HG03280 (cell line): ENCODE results near the gene RAB11A.

Experiments used
- ATAC-seq: cut with Tn5 transposase; IDR thresholded peaks from one replicate; pipeline ENCODE4 v1.9.1; 2021; ENCODE audit warnings: mild to moderate bottlenecking, moderate library complexity; ENCODE audit not compliant: unreplicated experiment

RAB11A gene

DNA sequence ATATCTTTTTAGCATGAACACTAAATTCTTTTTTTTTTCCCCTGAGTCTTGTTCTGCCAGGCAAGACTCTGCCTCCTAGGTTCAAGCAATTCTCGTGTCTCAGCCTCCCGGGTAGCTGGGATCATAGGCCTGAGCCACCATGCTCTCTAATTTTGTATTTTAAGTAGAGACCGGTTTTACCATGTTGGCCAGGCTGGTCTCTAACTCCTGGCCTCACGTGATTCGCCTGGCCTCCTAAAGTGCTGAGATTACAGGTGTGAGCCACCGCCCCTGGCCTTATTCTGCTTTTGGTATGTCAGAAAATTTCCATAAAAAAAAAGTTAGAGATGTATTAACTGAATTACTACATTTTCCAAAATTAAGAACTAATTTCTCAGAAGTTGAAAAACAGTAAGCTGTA is 14.3 kb downstream of the RAB11A start:
- no peak for ATAC-seq

DNA sequence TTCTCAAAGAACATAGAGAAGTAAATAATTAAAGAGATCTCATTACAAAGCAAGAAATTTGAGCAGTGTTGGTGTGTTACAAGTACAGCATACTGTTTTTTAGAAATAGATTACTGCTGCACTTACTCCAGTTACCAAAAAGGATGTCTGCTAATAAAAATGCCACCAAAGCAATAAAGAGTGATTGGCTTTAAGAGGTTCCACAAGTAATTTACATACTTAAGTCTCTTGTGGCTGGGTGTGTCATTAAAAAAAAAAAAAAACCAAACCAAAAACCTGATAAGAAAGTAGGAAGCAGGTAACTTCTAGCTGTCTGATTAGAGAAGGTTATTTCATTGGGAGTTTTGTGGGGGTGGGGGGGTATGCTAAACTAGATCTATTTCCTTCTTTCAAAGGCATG is 15.2 kb downstream of the RAB11A start:
- no peak for ATAC-seq

DNA sequence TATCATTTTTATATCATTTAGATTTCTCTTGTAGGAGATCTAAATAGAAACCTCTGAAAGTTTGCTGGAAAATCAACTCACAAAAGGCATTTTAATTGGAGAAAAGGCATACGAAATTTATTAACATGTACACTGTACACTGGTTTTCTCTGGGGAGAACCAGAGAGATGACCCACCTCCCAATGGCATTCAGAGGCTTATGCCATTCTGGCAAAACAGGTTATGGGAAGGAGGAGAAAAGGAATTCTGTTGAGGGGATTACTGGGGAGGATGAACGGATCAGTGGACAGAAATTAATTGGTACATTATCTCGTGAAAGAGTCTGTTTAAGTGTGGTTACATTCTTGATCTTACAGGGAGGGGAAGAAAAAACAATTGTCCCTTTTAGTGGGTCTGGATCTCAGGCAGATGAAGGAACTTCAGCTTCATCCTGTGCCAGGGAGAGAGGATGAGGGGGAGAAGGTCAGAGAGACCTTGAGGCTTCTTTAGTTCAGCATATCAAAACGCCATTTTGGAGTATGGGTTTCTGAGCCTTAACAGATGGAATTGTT is 16.5 kb downstream of the RAB11A start:
- no peak for ATAC-seq

DNA sequence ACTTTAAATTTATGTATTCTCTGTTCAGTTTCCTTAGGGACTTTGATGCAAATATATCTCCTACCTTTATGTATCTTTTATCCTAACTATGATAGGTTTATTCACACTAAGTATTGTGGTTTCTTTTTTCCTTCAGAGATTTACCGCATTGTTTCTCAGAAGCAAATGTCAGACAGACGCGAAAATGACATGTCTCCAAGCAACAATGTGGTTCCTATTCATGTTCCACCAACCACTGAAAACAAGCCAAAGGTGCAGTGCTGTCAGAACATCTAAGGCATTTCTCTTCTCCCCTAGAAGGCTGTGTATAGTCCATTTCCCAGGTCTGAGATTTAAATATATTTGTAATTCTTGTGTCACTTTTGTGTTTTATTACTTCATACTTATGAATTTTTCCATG is 18.3 kb downstream of the RAB11A start:
- ATAC-seq, result no peak

DNA sequence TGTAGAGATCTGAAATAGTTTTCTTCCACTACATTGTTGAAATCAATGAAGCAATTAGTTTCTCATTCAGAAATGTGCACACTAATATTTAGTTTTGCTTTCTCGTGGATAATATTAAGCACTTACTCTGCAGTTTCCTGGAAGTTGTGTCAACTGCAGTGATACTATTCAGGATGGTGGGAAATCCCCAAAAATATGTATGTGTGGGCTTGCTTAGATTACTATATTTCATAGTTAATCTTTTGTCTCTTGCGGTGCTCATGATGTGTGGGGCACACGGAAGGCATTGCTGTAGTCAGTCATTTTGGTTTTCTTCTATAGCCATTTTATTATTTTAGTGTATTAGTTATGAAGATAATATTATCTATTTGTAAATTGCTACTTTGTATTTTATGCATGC is 19.7 kb downstream of the RAB11A start:
- no peak for ATAC-seq

DNA sequence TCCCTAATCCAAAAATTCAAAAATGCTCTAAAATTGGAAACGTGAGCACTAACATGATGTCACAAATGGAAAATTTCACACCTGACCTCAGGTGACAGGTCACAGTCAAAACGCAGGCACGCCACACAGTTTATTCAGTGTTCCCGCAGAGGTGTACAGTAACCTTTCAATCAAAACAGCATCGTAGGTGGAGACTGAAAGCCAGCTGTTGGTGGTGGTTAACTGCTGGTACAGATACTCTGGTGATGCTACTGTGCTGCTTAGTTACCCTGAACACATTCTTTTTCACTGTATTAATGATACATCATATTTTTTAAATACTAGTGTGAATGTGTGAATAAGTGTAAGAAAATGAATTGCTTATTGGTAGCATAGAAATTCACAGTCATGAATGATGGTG is 23.8 kb downstream of the RAB11A start:
- no peak for ATAC-seq

DNA sequence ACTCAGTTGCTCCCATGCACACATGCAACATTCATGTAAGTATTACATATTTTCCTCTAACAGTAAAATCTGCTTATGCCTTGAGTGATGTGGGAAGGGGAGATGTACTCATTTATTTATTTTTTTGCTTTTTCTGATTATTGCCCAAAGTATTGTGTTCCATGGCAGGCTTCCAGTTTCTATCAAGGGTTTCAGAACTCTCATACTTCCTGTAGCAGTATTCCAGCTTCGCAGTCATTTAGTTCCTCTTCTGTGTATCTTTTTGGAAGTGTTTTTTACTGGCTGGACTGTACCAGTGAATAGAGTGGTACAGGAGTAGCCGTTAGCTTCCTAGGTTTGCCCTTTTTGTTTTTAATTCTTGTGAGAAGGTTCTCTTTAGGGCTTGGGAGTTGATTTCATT is 26.9 kb downstream of the RAB11A start:
- no peak for ATAC-seq

DNA sequence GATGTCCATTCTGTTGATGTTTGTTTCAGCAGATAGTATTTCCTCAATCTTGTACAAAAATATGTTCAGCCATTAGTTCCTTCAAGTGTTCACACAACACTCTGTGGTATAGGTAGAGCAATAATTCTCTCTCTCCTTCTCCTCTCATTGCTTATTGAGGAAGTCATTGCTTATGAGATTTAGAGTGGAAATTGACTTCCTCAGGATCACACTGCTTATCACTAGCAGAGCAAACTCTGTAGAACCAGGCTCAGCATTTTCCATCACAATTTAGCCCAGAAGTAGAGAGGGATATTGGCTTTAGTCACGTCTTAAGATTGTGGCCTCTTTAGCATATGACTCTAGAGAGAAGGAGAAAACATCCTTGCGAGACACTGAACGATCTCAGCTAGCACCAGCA is 31.2 kb downstream of the RAB11A start:
- ATAC-seq, result no peak

DNA sequence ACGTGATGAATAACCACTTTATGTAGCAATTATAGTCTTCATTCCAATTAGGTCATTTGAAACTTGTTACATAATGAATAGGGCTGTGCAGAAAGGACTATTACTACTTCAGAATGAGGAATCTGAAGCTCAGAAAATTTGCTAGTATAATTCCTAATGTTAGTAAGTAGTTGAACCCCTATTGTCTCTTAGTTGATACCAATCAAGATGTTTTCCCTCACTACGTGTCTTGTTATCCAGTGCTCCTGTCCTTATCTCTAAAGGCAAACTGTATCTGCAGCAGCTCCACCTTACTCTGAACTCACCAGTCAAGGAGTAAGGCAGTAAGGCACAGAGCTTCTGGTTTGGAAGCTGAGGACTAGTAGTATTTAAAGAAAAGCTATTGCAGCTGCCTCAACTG is 32.0 kb downstream of the RAB11A start:
- no peak for ATAC-seq

DNA sequence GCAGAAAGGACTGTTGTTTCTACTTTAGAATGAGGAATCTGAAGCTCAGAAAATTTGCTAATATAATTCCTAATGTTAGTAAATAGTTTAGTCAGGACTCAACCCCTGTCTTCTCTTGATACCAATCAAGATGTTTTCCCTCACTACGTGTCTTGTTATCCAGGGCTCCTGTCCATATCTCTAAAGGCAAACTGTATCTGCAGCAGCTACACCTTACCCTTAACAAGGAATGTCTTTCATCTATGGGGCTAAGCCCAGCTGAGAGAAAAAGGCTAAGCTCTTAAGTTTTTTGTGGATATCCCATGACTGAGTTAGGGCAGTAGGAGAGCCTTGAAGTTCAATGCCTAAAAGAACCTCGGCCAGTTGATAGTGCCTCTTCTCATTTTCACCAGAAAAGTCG is 32.5 kb downstream of the RAB11A start:
- no peak for ATAC-seq

DNA sequence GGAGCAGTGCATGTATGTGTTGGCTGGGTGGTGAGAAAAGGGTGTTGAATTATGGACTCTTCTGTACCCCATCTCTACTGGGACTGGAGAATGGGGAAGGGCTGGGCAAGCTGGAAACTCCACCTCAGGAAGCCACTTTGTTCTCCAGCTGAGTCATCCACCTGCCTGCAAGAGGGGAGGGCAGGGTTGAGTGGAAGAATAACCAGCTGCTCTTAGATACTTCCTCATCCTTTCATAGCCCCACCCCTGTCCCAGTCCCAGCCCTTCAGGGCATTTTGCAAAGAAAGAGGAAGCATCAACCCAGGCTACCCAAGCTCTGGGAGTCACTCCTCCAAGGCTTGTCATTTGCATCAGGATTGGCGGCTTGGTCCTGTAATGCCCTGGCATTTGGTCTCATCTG is 33.1 kb downstream of the RAB11A start:
- ATAC-seq, result no peak

DNA sequence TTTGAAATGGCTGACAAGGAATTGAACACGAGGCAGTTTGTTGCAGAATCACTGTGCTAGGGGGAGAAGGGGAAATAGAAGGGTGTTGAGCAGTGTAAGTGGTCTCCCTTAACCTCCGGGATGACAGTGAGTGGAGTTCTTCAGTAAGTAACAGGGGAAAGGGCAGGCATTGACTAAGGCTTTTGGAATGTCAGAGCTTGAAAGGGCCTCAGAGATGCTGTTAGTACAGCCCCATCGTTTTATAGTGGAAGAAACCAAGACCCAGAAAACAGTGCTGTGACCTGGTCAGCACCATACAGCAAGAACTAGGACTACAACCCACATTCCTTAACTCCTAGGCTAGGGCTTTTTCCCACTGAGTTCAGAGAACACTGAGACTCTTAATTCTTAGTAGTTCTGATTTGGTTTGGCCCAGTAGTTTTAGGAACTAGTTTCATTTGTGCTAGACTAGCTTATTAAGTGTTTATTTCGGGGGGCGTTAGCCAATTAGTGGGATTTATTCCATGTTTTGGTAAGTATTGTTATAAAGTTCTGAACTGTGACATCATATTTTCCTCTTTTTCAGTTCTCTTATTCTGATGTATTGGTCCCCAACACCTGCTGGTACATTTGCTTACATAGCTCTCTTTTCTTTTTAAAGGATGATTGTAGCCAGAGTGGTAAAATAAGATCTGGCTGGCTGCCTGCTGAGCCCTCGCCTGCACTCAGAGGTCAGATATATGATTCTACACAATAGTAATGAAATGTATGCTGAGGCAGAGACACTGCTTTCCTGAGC is 34.2 kb downstream of the RAB11A start:
- ATAC-seq, result no peak

DNA sequence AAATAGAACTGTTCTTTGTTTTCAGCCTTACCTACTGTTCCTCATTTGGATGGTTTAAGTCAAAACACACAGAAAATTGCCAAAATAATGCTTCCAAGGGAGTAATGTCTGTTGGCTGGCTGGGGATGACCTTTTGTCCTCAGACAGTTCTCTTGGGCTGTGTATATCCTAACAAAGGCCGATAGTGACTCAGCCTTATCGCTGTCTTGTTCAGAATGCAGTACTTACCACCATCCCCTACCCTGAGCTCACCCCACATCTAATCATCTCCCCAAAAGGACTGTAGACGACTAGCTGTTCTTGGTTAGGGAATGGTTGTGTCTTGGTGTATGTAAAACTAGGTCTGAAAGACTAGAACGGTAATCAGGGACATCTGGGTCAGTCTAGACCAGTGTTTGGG is 35.0 kb downstream of the RAB11A start:
- no peak for ATAC-seq

DNA sequence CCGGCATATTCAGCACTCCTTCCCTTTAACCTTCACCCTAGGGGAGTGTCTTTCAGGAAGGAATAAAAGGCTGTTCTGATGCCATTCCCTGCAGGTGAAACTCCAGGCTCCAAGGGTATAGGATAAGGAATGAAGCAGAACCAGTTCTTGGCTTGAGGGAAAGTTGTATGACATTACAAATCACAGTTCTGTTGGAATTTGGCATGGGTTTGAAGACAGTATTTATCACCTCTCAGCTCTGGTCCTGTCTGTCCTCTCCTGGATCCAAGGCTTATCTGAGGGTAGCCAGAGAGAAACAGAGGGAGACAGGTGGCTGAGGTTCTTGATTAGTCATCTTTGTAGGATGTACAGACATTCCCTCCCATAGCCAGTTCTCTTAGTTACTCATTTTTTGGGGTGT is 37.1 kb downstream of the RAB11A start:
- no peak for ATAC-seq

DNA sequence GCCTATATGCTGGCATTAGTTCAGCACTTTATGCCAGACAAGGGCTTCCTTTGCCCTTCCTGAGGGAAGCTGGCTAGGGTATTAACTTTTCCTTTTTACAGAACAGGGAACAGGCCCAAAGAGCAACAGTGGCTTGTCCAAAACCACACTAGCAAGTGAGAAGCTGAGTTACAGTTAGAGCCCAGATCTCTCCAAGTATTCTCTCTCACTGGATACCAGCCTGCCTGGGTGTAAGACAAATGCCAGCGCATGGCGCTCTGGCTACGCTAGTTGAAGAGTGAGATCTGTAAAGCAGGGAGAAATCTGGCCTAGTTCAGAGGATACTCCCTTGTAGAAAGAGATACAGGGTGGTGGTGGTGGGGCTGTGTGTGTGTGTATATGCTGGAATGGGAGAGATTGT is 38.4 kb downstream of the RAB11A start:
- no peak for ATAC-seq

DNA sequence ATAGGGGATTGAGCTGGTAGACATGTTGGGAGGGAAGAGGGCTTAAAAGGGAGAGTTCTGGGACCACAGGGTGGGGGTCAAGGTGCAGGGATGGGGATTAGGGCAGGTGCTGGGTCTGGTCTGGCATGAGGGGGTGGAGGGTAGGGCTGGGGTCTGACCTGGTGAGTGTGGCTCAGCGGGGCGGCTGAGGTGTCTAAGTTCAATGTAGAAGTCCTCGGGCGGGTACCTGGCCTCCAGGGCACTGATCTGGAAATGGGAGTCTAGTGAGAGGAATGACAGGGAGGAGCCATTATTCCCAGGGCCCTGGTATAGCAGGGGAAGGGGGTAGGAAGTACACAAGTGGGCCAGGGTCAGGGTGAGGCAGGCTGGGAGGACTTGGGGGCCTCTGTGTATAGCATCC is 39.6 kb downstream of the RAB11A start:
- no peak for ATAC-seq

DNA sequence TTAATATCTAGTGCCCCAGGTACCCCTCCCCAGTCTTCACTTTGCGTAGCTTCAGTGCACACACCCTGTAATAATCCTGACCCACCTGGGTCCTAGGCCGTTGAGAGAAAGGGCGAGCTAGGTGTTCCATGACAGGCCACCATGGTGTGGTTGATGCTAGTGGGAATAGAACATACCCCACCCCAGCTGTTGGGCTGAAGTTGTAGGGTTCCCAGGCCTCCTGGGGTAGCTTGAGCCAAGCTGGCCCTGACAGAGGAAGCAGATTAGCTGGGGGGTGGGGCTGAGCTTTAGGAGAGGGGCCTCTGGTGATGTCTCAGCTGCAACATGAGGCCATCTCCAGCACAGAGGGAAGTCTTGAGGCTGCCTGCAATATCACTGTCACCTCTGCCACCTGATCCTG is 40.5 kb downstream of the RAB11A start:
- ATAC-seq, result no peak

DNA sequence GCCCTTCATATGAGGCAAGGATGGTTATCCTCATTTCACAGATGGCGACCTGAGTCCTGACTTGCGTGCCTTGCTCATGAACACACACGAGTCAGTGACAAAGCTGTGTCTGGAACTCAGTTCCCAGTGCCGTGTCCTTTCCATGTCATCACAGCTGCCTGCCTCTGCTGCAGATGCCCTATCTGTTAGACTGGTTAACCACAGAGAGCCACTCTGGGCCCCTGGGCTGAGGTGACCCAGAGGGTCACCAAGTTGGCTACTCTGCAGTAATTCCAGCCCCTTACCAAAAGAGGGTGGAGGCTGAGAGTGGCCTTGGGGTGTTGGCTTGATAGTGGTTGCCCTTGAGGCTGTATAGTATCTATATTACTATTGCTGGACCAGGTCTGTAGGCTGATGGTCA is 41.0 kb downstream of the RAB11A start:
- ATAC-seq, result no peak

DNA sequence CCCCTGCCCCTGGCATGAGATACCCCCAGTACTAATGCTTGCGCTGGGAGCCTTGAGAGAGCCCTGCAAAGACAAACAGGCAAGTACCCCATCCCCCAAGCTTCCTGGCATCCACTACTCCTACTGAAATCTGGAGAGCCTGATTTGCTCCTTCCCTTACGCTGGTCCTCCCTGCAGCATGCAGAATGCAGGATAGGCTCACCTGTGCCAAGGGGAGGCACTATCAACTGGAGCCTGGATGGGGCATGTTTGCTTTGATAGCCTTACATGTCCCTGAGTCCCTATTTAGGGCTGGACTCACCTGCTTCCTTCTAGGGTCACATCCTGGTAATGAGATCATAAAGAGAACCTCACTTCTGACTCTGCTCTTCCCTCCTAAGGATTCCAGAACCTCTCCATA is 42.9 kb downstream of the RAB11A start:
- ATAC-seq, result no peak

DNA sequence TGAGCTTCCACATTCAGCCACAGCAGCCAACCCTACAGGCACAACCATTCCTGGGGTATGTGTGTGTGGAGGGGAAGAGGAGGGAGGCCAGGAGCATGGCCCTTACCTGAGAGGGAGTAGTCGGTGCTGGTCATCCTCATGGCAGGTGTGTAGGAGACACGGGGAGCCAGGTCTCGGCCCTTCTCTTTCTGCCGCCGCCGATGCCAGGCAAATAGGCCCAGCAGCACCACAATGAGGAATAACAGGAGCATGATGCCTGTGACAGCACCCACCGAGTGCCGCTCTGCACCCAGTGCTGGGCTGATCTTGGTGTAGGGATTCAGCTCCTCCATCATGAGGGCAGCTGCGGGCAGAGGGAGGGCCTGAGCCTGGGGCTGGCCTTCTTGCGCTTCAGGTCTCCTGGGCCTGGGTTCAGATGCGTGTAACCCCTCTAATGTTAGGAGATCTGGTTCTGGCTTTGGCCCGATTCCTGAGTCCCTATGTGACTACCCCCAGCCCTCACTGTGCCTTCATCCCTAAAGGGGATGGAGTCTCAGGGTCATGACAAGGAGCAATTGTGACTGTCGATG is 44.4 kb downstream of the RAB11A start:
- no peak for ATAC-seq

DNA sequence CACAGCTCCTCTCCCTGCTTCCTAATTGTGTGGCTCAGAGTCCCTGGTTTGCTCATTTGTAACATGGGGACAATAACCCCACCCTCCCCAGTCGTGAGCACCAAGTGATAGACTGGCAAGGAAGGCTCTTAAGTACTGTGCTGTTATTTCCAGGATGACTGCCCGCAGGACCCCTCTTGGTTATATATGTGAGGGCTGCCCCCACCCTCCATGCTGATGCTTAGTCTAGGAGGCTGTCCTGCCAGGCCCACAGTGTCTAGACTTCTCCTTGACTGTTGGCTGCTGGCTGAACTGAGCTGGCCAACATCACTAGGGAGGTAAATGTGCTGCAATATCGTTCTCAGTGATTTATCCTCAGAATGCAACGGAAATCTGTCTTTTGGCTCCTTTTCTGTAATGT is 45.1 kb downstream of the RAB11A start:
- no peak for ATAC-seq

DNA sequence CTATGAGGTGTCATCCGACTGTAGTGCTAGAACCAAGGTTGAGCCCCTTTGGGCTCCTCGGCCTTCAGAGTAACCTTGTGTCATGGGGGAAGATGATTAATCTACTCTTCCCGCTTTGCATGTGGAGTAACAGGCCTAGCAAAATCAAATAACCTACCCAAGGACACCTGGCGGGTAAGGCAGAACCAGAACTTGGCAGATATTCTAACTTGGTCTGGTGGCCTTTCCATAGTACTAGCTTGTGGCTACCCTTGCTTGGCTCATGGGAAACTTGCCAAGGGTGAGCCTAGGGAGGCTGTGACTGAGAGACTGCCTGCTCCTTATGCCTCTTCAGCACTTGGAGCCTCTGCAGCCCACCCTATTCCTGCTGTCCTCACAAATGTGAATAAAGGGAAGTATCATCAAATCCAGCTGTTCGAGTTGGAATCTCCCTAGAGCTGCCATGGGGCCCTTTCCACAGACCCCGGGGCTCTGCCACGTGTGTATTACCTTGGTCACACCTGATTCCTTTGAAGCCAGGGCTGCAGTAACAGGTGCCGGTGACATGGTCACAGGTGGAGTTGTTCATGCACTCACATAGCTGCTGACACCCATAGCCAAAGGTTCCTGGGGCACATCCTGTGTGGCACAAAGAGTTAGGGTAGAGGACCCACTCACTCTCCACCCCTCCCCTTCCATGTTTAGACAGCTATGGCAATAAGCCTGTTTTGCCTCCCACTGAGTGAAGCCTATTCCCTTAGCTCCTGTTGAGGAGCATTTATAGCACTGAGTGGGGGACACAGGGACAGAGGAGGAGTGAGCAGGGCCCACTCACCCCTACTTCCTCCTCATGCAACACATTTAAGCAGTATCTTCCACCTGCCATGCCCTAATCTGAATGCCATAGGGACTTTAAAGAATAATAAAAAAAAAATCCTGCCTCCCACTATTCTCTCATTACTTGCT is 46.0 kb downstream of the RAB11A start:
- ATAC-seq, result no peak
